ENCODE results near the gene DTNBP1.

DTNBP1 gene

GRCh38 chr6:15623276-15624116 is 39.3 kb downstream of the DTNBP1 start:
- TF ChIP-seq, protein P1, sequence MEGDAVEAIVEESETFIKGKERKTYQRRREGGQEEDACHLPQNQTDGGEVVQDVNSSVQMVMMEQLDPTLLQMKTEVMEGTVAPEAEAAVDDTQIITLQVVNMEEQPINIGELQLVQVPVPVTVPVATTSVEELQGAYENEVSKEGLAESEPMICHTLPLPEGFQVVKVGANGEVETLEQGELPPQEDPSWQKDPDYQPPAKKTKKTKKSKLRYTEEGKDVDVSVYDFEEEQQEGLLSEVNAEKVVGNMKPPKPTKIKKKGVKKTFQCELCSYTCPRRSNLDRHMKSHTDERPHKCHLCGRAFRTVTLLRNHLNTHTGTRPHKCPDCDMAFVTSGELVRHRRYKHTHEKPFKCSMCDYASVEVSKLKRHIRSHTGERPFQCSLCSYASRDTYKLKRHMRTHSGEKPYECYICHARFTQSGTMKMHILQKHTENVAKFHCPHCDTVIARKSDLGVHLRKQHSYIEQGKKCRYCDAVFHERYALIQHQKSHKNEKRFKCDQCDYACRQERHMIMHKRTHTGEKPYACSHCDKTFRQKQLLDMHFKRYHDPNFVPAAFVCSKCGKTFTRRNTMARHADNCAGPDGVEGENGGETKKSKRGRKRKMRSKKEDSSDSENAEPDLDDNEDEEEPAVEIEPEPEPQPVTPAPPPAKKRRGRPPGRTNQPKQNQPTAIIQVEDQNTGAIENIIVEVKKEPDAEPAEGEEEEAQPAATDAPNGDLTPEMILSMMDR (conservative IDR thresholded peaks at IDR 0.05; ENCODE audit: low read depth) = peak; percentile 74
- H3K27ac ChIP-seq = no peak overlapping the region
- ChIA-PET CTCF (interaction anchor here (0.6 to 1.4 kb wide), 13 partner anchors 10 to 716 kb away, joined by 3 to 6 read pairs (median 3); no protein-coding TSS in a partner anchor), POLR2A (ENCODE audit: low non-redundant PET) (no interaction called here)
- DNase-seq (ENCODE audit: low spot score) = peak; percentile 13

GRCh38 chr6:15622045-15622740 is 40.6 kb downstream of the DTNBP1 start:
- ChIA-PET POLR2A (ENCODE audit: low non-redundant PET) (no interaction called here), CTCF (interaction anchor here (1.4 kb wide), 1 partner anchor 14 kb away, joined by 4 read pairs; no protein-coding TSS in a partner anchor)
- TF ChIP-seq, protein P1 (conservative IDR thresholded peaks at IDR 0.05; ENCODE audit: low read depth) = no peak
- peak overlapping the region; percentile 62 for H3K27ac ChIP-seq
- no peak for DNase-seq (ENCODE audit: low spot score)

GRCh38 chr6:15621203-15622044 is 41.4 kb downstream of the DTNBP1 start:
- peak overlapping the region; percentile 62 for H3K27ac ChIP-seq
- TF ChIP-seq, protein P1 (conservative IDR thresholded peaks at IDR 0.05; ENCODE audit: low read depth) = no peak
- no peak for DNase-seq (ENCODE audit: low spot score)

DNA sequence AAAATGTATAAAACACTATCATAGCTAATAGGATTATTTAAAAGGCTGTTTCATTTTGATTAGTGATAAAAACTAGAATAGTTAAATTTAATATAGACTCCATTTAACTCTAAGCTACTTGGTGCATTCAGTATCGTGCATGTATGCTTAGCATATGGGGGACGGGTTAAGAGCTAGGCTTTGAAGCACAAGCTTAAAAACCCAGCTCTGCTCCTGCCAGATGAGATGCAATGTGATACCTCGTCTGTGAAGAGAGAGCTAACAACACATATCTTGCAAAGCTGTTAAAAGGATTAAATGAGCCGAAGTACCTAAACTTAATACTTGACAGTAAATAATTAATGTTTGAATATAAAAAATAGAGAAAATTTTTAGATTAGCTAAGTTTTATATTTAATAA is 42.2 kb downstream of the DTNBP1 start:
- CTCF ChIA-PET = interaction anchor here (0.6 kb wide), 3 partner anchors 61 to 580 kb away, joined by 3 to 4 read pairs (median 3); no protein-coding TSS in a partner anchor
- TF ChIP-seq, protein P1 (conservative IDR thresholded peaks at IDR 0.05; ENCODE audit: low read depth) = no peak
- DNase-seq (ENCODE audit: low spot score) = no peak
- H3K27ac ChIP-seq = no peak overlapping the region
- POLR2A ChIA-PET (ENCODE audit: low non-redundant PET) = interaction anchor here (0.7 kb wide), 1 partner anchor 340 kb away, joined by 3 read pairs; no protein-coding TSS in a partner anchor

More at GRCh38 chr6:15621203-15622044, 41.4 kb downstream of the DTNBP1 start:
- ChIA-PET CTCF (interaction anchor here (0.6 kb wide), 2 partner anchors 216 to 373 kb away, joined by 3 to 4 read pairs; no protein-coding TSS in a partner anchor), POLR2A (ENCODE audit: low non-redundant PET) (interaction anchor here (0.6 kb wide), 1 partner anchor 814 kb away, joined by 3 read pairs; no protein-coding TSS in a partner anchor)

GRCh38 chr6:15619330-15619729 is 43.5 kb downstream of the DTNBP1 start:
- no peak for DNase-seq (ENCODE audit: low spot score)
- TF ChIP-seq, protein P1 (conservative IDR thresholded peaks at IDR 0.05; ENCODE audit: low read depth) = no peak
- ChIA-PET CTCF (no interaction called here), POLR2A (ENCODE audit: low non-redundant PET) (no interaction called here)
- no peak overlapping the region for H3K27ac ChIP-seq

All from RWPE1 (cell line).